HepG2 (cell line): ENCODE data around the gene LAMC3. TPM values are rescaled to one million over a fixed set of nuclear protein-coding genes. Genes with fewer than 3 reads are reported as not detected.

Experiments
- ATAC-seq: fragments of 200-7000 bp; cut with Tn5 transposase; 3 replicates; pipeline ENCODE4 v1.9.1; 2020; ENCODE audit warnings: mild to moderate bottlenecking, moderate library complexity
- BruUV-seq: library from RNA; stranded (reverse); fragments of 400-500 nt; replicated peaks from 2 replicates; lab custom pipeline; 2021; lab: Mats Ljungman, UMichigan
- CTCF ChIA-PET: fragments of 300-600 bp; formaldehyde crosslinking; extraction: SDS; loops from one replicate; lab custom pipeline; 2021; ENCODE audit warnings: low total read pairs, inconsistent platforms, low intra/inter-chr PET ratio; lab: Yijun Ruan, JAX
- POLR2A ChIA-PET: fragments of 350-600 bp; sonication (Branson Sonifier 250); formaldehyde crosslinking; loops from one replicate; lab custom pipeline; 2020; ENCODE audit warnings: antibody characterized with exemption, inconsistent platforms; lab: Yijun Ruan, JAX
- DNase-seq: peaks from one replicate; pipeline ENCODE4 v3.0.0-alpha.2; 2015; ENCODE audit warnings: low spot score
- FAIRE-seq: peaks from 3 replicates; lab custom pipeline; 2011; peaks lifted over from hg19 to GRCh38; lab: Jason Lieb, UNC
- H2AFZ ChIP-seq: one replicate; pipeline ENCODE4 v1.6.1; 2011; ENCODE audit warnings: low read length, inconsistent platforms
- H3K27ac ChIP-seq: fragments of 300-600 bp; 3 replicates; pipeline ENCODE4 v1.8.0; 2011; ENCODE audit warnings: mixed run types, mild to moderate bottlenecking, mixed read lengths, low read length, inconsistent platforms; ENCODE audit not compliant: insufficient read depth; ENCODE audit errors: extremely low read length
- H3K27me3 ChIP-seq, 2 experiments: fragments of 200-600 bp in 1 of 2; 2 replicates in 1 of 2; 3 replicates in 1 of 2; pipeline versions ENCODE4 v1.6.0 to v1.8.0; 2011; ENCODE audit warnings: low read length in 2 of 2, mild to moderate bottlenecking in 2 of 2, moderate library complexity in 2 of 2, inconsistent platforms in 1 of 2; ENCODE audit not compliant: insufficient read depth in 2 of 2, control insufficient read depth in 1 of 2
- H3K36me3 ChIP-seq, 2 experiments: fragments of 200-600 bp in 1 of 2; replicated peaks in 1 of 2; 2 replicates in 1 of 2; 3 replicates in 1 of 2; pipeline versions ENCODE4 v1.5.1 to v1.8.0; 2011; ENCODE audit warnings: low read length in 2 of 2, inconsistent platforms in 1 of 2; ENCODE audit not compliant: insufficient read depth in 2 of 2, control insufficient read depth in 1 of 2
- H3K4me1 ChIP-seq: 2 replicates; pipeline ENCODE4 v1.5.1; 2012; ENCODE audit warnings: low read length, inconsistent platforms; ENCODE audit not compliant: insufficient read depth
- H3K4me2 ChIP-seq: 2 replicates; pipeline ENCODE4 v1.6.0; 2011; ENCODE audit warnings: low read depth, low read length, inconsistent platforms
- H3K4me3 ChIP-seq, 3 experiments: fragments of 200-600 bp in 1 of 3; sonication (generic), shearing (Covaris generic) in 1 of 3; replicated peaks in 1 of 3; 2 replicates each; pipeline ENCODE4 v1.5.1; 2011 to 2016; ENCODE audit warnings: low read length in 3 of 3, inconsistent platforms in 2 of 3, low read depth in 2 of 3, mild to moderate bottlenecking in 2 of 3, control low read depth in 1 of 3, mixed read lengths in 1 of 3; ENCODE audit not compliant: insufficient read depth in 1 of 3
- H3K79me2 ChIP-seq: one replicate; pipeline ENCODE4 v1.6.1; 2011; ENCODE audit warnings: low read length, inconsistent platforms; ENCODE audit not compliant: insufficient read depth
- H3K9ac ChIP-seq: 2 replicates; pipeline ENCODE4 v1.6.0; 2011; ENCODE audit warnings: mild to moderate bottlenecking, low read depth, low read length, inconsistent platforms; ENCODE audit not compliant: insufficient read depth
- H3K9me3 ChIP-seq: 2 replicates; pipeline ENCODE4 v1.5.1; 2012; ENCODE audit warnings: mild to moderate bottlenecking, low read length
- H4K20me1 ChIP-seq: 2 replicates; pipeline ENCODE4 v1.6.0; 2011; ENCODE audit warnings: inconsistent platforms, mild to moderate bottlenecking, low read length, moderate library complexity; ENCODE audit not compliant: insufficient read depth
- FOXP1 ChIP-seq, 2 experiments: fragments of 450-650 bp in 1 of 2; IDR thresholded peaks; 2 replicates each; pipeline ENCODE4 v1.6.1; 2017 to 2018; ENCODE audit warnings: antibody characterized with exemption in 1 of 2
- JARID2 ChIP-seq: sonication (generic); formaldehyde crosslinking; IDR thresholded peaks from 2 replicates; pipeline ENCODE4 v1.8.1; 2023; ENCODE audit warnings: missing genetic modification reagents, inconsistent platforms; ENCODE audit not compliant: insufficient replicate concordance
- KMT2B ChIP-seq: IDR thresholded peaks from 2 replicates; pipeline ENCODE4 v1.6.1; 2016; ENCODE audit warnings: missing genetic modification reagents, missing compliant biosample characterization
- WGBS: methylation state at CpG from one replicate; pipeline ENCODE4 v1.1.6; 2017; ENCODE audit warnings: low lambda C conversion rate; 5-methylcytosine and 5-hydroxymethylcytosine counted together
- in situ Hi-C: cut with HindIII; loops from 2 replicates; pipeline ENCODE4 v1.10.0; 2017; ENCODE audit warnings: low pct_unique_long_range_greater_than_20kb; ENCODE audit not compliant: extremely low pct_ligation_motif_present
- intact Hi-C: fragments of 100-400 bp; cut with micrococcal nuclease; formaldehyde crosslinking; loops from one replicate; pipeline ENCODE4 v1.10.0; 2022; ENCODE audit not compliant: unreplicated experiment
- polyA plus RNA-seq, 8 experiments: library from polyadenylated mRNA; depleted of rRNA in 3 of 8; stranded (reverse) in 7 of 8; unstranded in 1 of 8; fragments of >200 nt; fragmentation: Illumina TruSeq in 4 of 8; extraction: Trizol in 4 of 8; gene quantifications; 2 replicates each; pipeline versions ENCODE4 v1.2.1 to v1.2.3, GENCODE V29; 2011 to 2016; ENCODE audit warnings: low read depth in 4 of 8, missing spikeins in 1 of 8, mixed read lengths in 1 of 8; ENCODE audit not compliant: insufficient read depth in 1 of 8
- total RNA-seq, 5 experiments: library from RNA; depleted of rRNA; stranded (reverse); fragments of >200 nt; fragmentation: Illumina TruSeq; extraction: Trizol; gene quantifications; 2 replicates each; pipeline ENCODE4 v1.2.3, GENCODE V29; 2016; ENCODE audit warnings: low read depth in 1 of 5
- TF ChIP-seq, protein P1 (sequence below): sonication (generic); formaldehyde crosslinking; IDR thresholded peaks from 2 replicates; pipeline ENCODE4 v1.5.0; 2020; ENCODE audit warnings: mild to moderate bottlenecking, missing genetic modification reagents, borderline replicate concordance

The LAMC3 gene
- total and polyA plus RNA-seq, 2 of the 13 experiments (the other 11 are each of a cell fraction or from before 2014, with no cell fraction given), result 0.07 to 0.57 TPM

DNA sequence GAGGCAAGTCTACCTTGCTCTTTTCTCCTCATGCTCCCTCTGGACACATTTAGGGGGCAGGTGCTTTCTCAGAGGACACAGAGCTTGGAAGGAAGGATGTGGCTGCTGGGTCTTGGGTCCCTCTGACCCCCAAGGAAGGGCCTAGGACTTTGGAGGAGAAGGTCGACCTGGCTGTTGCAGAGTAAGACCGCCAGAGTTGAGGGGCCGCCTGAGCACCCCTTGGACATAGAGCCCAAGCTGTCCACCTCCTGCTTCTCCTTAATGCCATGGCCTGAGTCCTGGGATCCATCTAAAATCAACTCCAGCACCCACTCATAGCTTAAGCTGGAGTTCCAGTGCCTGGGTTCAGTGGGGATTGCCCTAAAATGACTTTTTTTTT lies 20.6 kb downstream of the LAMC3 start:
- WGBS, result no CpG with 5 or more reads among the region's 3 CpGs
- FAIRE-seq (no peak), DNase-seq (no peak), ATAC-seq (no peak)
- no TSS peak for BruUV-seq
- Histone ChIP-seq H3K36me3 (no peaks in the 10 kb centered on the region), H3K4me3 (no peak overlapping the region), H3K27me3 (peaks cover 20 to 94% of the 10 kb centered on the region in 2 experiments; a peak in 4 of 5 replicates), H3K9ac (no peak overlapping the region), H4K20me1 (peaks cover 5% of the 10 kb centered on the region; the same call in 1 of the 2 replicates), H3K9me3 (no peaks in the 10 kb centered on the region), H3K4me2 (no peak overlapping the region), H2AFZ (no peak overlapping the region), H3K27ac (no peak overlapping the region), H3K79me2 (no peaks in the 10 kb centered on the region), H3K4me1 (no peaks in the 10 kb centered on the region)
- in situ Hi-C loops, result no loop called here
- TF ChIP-seq FOXP1 (IDR thresholded peaks at IDR 0.05) (no peak), FOXP1 (CRISPR knock-in tag; IDR thresholded peaks at IDR 0.05) (no peak), KMT2B (CRISPR knock-in tag) (no peak), JARID2 (CRISPR knock-in tag) (no peak)
- TF ChIP-seq, protein P1, sequence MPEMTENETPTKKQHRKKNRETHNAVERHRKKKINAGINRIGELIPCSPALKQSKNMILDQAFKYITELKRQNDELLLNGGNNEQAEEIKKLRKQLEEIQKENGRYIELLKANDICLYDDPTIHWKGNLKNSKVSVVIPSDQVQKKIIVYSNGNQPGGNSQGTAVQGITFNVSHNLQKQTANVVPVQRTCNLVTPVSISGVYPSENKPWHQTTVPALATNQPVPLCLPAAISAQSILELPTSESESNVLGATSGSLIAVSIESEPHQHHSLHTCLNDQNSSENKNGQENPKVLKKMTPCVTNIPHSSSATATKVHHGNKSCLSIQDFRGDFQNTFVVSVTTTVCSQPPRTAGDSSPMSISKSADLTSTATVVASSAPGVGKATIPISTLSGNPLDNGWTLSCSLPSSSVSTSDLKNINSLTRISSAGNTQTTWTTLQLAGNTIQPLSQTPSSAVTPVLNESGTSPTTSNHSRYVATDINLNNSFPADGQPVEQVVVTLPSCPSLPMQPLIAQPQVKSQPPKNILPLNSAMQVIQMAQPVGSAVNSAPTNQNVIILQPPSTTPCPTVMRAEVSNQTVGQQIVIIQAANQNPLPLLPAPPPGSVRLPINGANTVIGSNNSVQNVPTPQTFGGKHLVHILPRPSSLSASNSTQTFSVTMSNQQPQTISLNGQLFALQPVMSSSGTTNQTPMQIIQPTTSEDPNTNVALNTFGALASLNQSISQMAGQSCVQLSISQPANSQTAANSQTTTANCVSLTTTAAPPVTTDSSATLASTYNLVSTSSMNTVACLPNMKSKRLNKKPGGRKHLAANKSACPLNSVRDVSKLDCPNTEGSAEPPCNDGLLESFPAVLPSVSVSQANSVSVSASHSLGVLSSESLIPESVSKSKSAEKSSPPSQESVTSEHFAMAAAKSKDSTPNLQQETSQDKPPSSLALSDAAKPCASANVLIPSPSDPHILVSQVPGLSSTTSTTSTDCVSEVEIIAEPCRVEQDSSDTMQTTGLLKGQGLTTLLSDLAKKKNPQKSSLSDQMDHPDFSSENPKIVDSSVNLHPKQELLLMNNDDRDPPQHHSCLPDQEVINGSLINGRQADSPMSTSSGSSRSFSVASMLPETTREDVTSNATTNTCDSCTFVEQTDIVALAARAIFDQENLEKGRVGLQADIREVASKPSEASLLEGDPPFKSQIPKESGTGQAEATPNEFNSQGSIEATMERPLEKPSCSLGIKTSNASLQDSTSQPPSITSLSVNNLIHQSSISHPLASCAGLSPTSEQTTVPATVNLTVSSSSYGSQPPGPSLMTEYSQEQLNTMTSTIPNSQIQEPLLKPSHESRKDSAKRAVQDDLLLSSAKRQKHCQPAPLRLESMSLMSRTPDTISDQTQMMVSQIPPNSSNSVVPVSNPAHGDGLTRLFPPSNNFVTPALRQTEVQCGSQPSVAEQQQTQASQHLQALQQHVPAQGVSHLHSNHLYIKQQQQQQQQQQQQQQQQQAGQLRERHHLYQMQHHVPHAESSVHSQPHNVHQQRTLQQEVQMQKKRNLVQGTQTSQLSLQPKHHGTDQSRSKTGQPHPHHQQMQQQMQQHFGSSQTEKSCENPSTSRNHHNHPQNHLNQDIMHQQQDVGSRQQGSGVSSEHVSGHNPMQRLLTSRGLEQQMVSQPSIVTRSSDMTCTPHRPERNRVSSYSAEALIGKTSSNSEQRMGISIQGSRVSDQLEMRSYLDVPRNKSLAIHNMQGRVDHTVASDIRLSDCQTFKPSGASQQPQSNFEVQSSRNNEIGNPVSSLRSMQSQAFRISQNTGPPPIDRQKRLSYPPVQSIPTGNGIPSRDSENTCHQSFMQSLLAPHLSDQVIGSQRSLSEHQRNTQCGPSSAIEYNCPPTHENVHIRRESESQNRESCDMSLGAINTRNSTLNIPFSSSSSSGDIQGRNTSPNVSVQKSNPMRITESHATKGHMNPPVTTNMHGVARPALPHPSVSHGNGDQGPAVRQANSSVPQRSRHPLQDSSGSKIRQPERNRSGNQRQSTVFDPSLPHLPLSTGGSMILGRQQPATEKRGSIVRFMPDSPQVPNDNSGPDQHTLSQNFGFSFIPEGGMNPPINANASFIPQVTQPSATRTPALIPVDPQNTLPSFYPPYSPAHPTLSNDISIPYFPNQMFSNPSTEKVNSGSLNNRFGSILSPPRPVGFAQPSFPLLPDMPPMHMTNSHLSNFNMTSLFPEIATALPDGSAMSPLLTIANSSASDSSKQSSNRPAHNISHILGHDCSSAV (CRISPR knock-in tag), result no peak
- intact Hi-C loops, result no loop called here
- ChIA-PET POLR2A (no interaction called here), CTCF (no interaction called here)
